Left forelimb (tissue), 1 donor: Measurements from ENCODE around the gene OCRL.

Source experiments
- DNase-seq: peaks from one replicate; pipeline ENCODE4 v3.0.0-alpha.2; 2018; ENCODE audit warnings: low spot score

The OCRL gene

DNA sequence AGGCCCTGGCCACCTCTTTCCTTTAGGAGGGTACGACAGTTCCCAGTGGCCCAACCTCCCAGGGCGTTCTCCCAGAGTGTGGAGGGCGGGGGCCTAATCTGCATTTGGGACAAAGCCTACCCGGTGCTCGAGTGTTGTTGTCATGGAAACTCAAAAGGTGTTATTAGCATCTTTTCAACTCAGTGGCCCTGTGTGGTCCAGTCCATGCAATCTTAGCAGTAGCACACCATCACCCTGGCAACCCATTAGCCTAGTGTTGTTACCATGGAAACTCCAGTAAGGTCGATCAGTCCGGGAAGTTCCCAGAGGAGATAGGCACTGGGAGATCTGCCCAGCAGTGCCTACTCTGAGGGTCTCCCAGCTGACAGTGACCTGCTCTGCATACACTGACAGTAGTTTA, 94.5 kb downstream of the OCRL start:
- no peak for DNase-seq

DNA sequence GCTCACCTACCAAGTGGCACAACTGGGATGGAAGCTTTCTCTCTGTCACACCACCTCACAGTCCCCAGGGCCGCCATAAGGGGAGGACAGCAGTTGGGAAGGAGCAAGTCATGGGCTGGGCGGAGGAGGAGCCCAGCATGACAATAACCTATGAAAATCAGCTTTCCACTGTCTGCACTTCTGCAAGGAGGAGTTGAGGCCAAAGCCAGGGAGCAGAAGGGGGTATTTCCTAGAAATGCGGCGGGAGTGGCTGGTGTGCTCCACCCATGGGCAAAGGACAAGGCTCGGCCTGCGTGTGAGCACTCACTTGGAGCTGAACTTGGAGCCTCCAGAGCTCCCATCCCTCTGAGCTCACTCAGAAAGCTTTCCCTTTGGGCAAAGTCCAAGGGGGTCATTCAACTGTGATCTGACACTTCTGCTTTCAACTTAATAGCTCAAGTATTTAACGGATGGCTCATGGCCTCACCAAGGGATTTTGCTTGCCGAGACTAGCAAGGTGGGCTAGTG, 96.2 kb downstream of the OCRL start:
- no peak for DNase-seq

DNA sequence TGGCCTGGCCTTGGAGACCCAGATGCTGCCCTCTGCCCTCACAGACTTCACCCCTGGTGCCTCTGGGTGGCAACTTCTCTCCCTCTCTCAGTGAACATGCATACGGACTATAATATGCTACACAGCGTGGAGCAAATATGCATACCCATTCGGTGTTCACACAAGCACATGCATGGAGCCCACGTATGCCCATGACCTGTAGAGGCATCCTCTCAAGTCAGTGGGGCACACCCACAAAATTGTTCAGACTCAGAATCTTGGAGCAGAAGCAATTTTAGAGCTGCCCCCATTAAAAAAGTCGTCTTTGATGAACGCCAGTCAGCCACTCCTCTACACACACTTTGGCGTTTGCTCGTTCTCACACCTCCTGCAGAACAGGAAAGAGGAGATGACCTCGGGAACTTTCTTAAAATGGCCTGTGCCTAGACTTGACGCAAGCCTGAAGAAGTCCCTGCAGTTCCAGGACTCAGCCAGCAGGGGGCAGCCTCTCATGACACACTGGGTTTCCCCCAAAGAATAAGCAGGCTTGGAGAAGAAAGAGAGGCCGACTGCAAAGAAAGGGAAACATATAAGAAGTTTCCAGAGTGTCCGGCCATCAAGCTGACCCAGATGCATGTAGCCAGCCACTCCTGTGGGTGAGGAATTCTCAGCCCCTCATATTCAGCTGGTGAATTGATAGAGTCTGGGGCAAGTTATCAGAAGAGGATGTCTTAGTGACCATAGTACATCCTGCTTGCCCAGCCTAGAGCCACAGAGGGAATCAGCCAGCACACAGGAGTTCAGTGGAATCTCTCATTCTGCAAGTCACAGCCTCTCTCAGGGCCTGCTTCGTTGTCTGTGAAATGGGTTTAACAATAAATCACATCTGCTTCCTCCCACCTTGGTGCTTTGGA, 97.4 kb downstream of the OCRL start:
- peak; percentile 79 for DNase-seq

DNA sequence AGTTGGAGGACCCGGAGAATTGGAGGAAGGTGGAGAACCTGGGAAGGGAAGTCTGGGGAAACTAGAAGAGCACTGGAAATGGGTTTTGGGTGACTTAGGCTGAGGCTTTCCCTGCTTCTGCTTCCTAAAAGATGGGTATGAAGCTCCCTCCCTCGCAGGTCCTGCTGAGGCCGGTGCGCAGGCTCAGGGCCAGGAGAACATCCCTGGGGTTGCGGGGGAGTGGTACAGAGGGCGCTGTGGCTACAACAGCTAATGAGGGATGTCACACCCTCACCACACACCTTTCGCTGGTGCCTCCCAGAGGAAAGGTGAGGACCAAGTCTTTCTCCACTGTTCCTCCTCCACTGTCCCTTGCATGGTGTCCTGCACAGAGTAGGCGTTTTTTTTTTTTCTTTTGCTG, 98.9 kb downstream of the OCRL start:
- DNase-seq, result no peak

DNA sequence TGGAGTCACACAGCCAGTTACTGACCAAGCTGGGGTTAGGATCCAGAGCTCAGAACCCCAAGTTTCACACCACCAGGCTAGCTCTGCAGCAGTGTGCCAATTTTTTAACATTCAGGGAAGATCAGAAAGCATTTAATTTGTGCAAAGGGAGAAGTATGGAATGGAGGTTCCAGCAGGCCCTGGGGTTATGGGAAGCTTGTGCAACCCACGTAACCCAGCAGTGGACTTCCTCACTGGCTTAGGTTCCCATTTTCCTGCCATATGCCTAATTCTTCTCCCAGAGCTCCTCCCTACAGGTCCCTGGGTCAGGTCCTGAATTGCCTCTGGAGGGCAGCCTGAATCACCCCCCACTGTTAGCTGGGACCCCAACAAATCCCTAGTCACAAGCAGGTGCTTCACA, 100.7 kb downstream of the OCRL start:
- no peak for DNase-seq

DNA sequence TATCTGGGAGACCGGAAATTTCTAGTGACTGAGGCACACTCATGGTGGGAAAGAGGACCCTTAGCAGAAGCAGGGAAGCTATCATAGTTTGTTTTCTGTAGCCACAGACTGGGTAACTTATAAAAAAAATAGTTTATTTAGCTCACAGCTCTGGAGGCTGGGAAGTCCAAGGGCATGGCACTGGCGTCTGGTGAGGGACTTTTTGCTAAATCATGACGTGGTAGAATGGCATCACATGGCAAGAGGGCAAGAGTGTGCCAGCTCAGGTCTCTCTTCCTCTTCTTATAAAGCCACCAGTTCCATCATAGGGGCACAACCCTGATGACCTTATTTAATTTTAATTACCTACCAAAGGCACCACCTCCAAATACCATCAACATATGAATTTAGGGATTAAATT, 101.4 kb downstream of the OCRL start:
- DNase-seq, result no peak

DNA sequence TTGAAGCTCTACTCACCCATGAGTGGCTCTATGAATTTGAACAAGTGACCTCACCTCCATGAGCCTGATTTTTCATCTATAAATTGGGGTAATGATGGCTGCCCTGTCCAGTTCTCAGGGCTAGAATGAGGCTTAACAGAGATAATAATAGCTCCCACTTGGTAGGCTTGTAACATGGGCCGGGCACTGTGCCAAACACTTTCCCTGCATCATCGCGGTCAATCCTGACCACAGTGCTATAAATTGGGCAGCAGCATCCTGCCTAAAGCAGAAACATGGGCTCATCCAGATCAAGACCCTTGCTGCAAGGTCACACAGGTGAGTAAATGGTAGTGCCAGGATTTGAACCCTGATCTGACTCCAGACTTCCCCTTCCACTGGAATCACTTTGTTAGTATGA, 101.9 kb downstream of the OCRL start:
- no peak for DNase-seq
